MM.1S (cell line): ENCODE data around the gene BMPR1A.

Experiments
- CTCF ChIP-seq: fragments of 300-600 bp; sonication (generic); IDR thresholded peaks from 2 replicates; pipeline ENCODE4 v1.5.1; 2016; ENCODE audit warnings: antibody characterized with exemption, low read length, mixed read lengths
- EZH2 ChIP-seq: fragments of 300-600 bp; sonication (generic); optimal IDR thresholded peaks from 2 replicates; pipeline ENCODE3; 2017; ENCODE audit warnings: low read depth, mild to moderate bottlenecking, antibody characterized with exemption, low read length, mixed read lengths
- EZH2phosphoT487 ChIP-seq: fragments of 300-600 bp; sonication (generic); IDR thresholded peaks from 2 replicates; pipeline ENCODE4 v1.6.1; 2018; ENCODE audit warnings: antibody characterized with exemption, low read length

DNA sequence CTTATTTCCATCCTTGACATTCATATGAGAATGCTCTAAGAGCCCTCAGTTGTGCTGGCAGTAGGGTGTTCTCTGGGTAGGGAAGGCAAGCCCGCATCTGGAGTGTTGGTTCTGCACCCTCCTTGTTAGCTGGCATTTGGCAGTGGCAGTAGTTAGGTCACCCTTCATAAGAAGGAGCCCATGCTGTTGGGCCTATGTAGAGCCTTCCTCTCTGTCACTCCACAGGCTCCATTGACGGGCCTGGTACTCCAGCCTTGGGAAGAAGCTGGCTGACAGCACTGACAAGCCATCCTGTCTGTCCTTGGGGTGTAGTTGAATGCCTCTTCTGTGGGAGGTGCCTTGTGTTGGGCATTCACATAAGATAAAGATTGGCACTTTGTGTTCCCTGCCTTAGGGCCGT is 89.7 kb downstream of the BMPR1A start:
- TF ChIP-seq CTCF (no peak), EZH2 (no peak), EZH2phosphoT487 (no peak)
